GM21390 (cell line): ENCODE data around the gene PRKCB.
"Not testable (repeated sequence)": the region's sequence is repeated elsewhere in the genome, so short reads cannot be mapped to it uniquely, and the experiment has no call there.

Experiments used
- ATAC-seq: cut with Tn5 transposase; IDR thresholded peaks from one replicate; pipeline ENCODE4 v1.9.1; 2021; ENCODE audit not compliant: unreplicated experiment

PRKCB gene

DNA sequence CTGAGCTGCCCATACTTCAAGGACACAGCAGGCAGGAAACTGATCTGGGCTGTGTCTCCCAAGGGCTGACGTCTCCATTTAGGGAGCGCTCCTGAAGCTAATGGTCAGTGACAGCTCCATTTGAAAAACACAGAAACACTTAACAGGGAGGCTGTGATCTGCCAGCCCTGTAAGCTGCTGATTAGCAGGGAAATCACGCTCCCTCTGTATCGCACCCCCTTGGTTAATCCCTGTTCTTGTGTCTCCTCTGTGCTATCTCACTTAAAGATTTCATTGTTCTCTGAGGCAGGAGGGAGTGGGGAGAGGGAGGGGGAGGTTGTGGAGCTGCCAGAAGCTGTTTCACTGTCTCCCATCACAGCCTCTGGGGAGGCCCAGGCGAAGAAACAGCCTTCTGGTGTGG lies 372.9 kb downstream of the PRKCB start:
- ATAC-seq: no peak

DNA sequence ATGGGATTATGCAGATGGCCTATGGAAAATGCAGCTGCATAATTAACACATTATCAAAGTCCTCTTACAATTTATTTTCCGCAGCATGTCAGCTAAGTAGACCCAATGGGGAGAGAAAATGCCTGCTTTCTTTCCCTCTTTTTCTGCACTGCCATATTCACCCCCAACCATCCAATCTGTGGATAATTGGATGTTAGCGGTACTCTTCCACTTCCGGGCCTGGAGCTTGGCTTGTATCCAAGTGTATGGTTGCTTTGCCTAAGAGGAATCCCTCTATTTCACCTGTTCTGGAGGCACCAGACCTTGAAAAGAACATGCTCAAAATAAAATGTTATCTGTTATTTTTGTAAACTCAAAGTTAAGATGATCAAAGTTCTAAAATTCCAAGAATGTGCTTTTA lies 379.2 kb downstream of the PRKCB start:
- ATAC-seq: no peak

DNA sequence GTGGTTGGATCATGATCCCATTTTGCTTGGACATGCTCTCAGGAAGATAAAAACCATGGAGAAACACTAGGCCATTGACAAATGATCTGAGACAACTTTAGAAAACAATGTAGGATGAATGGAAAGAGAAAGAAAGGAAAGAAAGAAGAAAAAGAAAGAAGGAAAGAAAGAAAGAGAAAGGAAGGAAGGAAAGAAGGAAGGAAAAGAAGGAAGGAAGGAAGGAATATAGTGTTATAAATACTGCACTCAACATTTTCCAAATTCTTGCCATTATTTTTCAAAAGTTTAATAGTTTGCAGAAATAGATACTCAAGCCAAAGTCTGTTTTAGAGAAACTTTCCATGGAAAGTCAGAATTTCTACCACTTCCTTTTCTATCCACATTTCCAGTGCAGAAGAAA lies 381.2 kb downstream of the PRKCB start:
- no peak for ATAC-seq

DNA sequence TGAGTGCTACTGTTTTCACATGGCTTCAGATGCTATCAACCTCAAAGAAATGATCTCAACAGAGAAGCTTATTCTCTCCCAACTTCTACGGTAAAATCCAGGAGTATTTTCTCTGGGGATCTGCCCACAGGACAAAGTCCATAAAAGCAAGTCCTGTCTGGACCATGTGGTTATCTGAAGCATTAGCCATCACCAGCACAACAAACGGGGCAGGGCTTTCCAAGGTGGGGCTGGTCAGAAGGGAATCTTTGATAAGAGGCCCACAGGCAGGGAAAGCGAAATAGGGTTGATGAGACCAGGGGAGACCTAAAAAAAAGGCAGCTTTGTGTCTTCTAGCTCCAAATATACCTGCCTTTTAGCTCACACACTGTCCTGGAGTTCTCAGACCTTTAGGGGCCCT lies 381.7 kb downstream of the PRKCB start:
- ATAC-seq: no peak

DNA sequence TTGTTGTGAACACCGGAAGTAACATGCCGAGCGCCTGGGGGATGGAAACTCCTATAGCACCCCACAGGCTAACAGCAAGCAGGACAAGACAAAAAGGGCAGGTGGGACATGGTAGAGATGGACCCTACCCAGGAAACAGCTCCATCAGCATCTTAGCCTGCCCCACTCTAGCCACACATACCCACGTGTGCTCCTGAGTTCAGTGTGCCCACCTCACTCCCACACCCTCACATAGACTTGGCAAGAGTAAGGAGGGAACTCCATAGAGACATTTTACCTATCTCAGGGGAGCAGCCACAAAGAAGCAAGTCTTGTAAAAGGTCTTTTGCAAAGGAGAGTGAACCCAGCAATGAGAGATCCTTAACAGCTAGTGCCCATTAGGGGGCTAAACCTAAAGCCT lies 382.5 kb downstream of the PRKCB start:
- no peak for ATAC-seq

DNA sequence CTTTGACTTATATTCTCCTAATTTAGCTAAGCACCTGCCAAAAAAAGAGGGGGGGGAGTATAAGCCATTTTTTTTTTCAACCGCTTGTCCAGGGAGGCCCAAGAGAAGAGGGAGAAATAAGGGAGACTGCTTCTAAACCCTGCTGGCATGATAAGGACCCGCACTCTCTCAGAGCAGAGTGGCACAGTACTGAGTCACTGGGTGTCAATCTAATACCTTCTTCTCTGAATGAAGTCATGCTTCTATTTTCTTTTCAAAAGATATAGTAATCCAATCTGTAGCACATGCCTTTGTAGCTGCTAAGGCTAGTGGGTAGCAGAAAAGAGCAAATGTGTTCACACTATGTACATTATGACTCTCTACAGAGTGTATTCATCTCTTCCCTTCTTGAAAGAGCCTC lies 385.4 kb downstream of the PRKCB start:
- no peak for ATAC-seq

DNA sequence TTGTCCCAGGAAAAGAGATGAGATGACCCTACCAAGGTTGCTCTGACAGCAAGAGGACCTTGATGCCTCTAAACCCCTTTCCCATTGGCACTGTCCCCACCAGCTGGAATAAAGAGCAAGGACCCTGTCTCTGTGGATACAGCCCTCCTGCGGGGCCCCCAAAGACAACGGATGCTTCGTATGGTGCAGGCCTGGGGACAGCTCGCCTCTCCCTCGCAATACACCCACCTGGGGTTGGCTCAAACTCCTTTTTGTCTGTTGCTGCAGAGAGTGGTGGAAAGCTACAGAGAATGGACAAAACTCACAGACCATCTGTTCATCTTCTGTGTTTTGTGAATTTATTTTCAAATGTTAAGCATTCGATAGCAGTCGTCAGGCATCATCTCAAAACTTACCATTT lies 392.7 kb downstream of the PRKCB start:
- ATAC-seq: no peak

DNA sequence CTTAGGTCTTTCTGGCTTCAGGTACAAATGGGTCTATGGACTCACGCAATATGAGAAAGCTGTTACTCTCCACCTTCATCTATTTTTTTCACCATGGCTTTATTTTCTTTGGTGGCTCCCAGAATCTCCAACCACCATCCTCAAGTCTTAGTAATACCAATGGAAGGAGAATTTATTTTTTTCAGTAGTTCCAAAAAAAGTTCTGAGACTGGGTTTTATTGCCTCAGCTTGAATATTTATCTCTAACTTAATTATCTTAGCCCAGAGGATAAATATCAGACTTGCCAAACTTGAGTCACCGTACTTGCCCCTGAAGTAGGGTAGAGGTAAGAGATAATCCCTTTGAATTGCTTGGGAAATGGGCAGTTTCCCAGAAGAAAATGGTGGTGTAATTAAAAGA lies 397.2 kb downstream of the PRKCB start:
- no peak for ATAC-seq

DNA sequence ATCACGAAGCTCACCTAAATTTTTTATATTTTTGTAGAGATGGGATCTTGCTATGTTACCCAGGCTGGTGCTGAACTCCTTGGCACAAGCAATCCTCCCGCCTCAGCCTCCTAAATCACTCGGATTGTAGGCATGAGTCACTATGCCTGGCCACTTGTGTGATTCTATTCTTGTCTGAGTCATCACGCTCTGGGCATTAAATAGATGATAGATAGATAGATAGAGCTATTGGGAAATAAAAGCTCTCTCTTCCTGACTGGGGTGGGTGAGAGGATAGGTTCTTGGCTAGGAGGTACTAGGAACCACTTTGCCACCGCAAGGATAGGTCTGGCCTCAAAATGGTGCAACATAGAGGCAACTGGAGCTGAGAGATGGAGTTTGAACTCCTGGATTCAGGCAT lies 399.0 kb downstream of the PRKCB start:
- no peak for ATAC-seq

DNA sequence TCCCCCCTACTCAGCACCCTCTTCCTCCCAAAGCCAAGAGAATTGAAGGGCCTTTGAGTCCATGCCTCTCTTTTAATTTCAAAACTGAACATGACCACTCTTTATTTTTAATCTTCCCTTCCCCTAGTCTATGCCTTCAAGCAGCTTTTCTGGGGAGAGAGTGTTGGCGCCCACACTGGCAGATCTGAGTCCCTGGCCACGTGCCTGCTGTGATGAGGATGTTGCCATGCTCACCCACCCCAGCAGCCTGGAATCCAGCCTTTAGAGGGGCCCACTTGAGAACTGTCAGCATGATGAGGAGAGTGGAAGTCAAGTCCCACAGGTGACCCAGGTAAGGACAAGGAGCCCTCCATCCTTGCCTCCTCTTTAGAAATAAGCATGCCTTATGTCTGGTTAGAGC lies 400.0 kb downstream of the PRKCB start:
- ATAC-seq: no peak

DNA sequence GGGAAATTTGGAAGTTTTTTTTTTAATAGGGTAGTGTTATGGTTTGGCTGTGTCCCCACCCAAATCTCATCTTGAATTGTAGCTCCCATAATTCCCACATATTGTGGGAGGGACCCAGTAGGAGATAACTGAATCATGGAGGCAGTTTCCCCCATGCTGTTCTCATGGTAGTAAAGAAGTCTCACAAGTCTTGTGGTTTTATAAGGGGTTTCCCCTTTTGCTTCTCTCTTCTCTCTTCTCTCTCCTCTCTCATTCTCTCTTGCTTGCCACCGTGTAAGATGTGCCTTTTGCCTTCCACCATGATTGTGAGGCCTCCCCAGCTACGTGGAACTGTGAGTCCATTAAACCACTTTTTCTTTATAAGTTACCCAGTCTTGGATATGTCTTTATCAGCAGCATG lies 403.1 kb downstream of the PRKCB start:
- ATAC-seq: not testable (repeated sequence)

DNA sequence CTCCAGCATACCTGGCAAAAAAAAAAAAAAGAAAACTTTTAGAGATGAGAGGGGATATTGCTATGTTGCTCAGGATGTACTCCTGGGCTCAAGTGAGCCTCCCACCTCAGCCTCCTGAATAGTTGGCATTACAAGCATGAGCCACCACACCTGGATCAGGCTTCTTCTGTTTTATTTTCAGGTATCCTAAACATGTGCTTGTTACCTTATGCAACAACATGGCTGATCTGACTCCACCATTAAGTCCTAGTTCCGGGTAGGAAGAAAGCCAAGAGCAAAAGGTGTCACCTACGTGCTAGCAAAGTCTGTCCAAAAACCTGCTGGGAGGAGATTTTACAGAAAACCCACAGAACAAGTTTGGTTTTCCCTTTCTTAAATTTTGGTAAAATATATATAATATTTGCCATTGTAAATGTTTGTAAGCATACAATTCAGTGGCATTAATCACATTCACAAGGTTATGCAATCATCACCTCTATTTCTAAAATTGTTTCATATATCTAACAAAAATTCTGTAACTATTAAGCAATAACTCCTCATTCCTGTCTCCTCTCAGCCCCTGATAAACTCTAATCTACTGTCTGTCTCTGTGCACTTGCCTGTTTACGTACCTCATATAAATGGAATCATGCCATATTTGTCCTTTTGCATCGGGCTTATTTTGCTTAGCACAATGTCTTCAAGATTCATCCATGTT lies 411.3 kb downstream of the PRKCB start:
- ATAC-seq: no peak

DNA sequence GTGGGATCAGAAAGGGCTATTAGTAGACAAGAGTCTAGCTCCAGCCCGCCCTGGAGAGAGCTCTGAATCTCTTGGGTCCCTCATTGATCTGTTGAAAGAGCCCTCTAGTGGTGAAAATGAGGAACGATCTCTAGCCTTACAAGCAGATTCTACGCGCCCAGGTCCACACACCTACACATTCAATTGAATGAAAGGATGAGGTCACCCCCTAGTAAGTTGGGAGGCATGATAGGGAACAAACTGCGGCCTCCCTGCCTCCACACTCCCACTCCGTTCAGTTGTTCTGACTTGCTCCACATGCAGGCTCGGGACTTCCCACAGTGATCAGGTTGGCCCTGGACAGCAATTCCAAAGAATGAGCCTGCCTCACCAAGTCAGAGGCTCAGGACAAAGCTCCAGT lies 417.4 kb downstream of the PRKCB start:
- ATAC-seq: no peak

DNA sequence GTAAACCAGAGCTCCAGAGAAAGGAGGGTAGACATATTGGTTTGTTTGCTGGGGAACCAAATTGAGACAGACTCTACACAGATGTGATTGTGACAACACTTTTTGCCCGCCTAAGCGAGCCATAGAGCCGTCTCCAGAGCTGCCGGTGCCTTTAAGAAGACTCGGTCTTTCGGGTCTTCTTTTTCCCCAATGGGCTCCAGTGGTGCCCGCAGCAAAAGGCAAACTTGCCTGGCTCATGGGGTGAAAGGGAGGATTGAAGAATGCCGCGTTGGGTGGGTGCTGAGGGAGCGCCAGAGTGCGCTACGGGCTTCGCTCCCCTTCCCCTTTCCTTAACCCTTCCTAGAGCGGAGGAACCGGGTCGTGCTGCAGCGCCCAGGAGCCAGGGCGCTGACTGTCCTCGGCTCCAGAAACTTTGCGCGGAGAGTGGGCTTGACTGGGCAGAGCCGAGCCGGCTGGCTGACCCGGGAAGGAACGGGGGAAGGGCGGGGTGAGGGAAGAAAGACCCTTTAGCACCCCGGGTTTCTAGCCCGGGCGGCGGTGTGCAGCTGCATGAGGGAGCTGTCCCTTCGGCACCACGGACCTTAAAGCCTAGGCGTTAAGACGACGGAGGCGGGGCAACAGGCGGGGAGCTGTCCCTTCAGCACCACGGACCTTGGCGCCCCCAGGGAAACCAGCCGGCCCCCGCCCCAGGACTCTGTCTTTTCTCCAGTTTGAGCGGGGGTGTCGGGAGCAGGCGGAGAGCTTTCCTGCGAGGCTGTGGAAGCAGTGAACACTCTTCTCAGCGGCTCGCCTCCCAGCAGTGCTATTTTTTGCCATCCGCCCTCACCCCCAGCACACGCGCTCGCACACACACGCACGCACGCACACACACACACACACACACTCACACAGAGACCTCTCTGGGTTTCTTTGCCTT lies 419.9 kb downstream of the PRKCB start, which contains the start of gene CACNG3:
TSS of gene CACNG3 (plus strand) at position 880 of the 916 bp plus-strand sequence. CDS start 420 bp downstream, outside the sequence.
- ATAC-seq: no peak

DNA sequence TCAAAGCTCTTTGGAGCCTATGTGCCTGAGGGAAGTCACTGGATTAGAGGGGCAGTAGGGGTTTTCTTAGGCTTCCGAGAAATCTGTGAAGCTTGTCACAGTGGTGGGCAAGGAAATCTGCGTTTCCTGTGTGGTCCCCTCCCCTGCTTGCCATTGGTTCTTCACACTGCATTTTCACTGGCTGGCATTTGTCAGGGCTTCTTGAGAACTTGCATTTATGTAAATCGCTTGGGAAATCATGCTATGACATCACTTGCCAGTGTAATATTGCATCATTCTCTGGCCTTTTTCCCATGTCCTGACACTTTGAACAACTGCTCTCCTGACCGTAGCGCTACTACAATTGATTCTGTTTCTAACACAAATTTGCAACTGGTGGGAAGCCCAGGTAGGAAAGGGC lies 422.2 kb downstream of the PRKCB start:
- ATAC-seq: no peak

DNA sequence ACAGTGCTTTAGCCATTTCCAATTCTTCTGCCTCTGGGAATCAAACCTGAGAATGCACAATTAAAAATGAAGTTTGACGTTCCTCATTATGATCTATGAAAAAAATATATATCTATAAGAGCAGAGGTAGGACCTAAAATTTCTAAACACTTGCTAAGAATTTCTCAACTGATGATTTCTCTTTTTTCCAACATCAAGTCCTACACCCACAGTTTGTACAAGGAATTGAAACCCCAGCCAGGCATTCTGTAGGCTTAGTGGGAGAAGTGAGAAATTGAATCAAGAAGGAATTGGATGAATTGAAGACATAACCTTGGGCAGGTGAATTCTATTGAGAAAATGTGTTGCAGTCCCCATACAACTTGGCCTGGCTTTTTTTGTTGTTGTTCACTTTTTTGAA lies 423.0 kb downstream of the PRKCB start:
- ATAC-seq: no peak

DNA sequence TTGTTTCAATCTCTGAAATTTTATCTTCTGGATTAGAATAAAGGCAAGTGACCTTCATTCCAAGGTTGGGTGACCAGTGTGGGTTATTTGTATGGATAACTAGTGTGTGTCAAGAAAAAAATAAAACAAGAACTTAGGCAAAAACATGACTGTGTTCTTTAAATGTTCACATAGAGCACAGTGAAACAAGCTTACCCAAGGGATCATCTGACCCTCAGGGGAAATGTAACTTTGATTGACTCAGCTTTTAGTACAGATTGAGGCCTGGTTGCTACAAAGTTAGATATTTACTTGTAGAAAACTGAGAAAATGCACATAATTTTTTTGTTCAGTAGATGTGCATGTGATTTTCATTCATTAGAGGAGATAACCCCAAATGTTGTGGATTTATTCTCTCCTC lies 427.0 kb downstream of the PRKCB start:
- ATAC-seq: no peak
